Measurements from ENCODE around the gene S100A6. TPM values are rescaled to one million over a fixed set of nuclear protein-coding genes. Genes with fewer than 3 reads are reported as not detected.

S100A6 gene
- total and polyA plus RNA-seq, 2 donors (not counting 1 experiment from before 2014, with no cell fraction given): 110 to 213 TPM

DNA sequence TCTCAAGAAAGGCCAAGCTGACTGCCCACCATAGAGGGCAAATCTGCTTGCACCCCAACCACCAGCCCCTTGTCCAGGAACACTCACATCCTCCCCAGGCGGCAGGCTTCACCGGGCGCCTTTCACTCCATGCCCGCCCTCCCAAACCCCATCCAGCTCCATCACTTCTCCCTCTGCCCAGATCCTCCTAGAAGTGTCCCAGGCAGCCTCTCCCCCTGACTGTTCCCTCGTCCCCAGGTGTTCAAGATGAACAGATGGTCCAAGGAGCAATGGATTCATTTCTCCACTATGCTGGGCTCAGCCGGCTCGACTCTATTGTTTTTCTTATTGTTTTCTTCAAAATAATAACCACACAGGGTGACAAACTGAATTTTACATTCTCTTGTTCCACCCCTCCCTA lies 22.1 kb downstream of the S100A6 start:
- ATAC-seq (ENCODE audit: low read depth) (no peak), DNase-seq (no peak)
- TF ChIP-seq, protein P1, sequence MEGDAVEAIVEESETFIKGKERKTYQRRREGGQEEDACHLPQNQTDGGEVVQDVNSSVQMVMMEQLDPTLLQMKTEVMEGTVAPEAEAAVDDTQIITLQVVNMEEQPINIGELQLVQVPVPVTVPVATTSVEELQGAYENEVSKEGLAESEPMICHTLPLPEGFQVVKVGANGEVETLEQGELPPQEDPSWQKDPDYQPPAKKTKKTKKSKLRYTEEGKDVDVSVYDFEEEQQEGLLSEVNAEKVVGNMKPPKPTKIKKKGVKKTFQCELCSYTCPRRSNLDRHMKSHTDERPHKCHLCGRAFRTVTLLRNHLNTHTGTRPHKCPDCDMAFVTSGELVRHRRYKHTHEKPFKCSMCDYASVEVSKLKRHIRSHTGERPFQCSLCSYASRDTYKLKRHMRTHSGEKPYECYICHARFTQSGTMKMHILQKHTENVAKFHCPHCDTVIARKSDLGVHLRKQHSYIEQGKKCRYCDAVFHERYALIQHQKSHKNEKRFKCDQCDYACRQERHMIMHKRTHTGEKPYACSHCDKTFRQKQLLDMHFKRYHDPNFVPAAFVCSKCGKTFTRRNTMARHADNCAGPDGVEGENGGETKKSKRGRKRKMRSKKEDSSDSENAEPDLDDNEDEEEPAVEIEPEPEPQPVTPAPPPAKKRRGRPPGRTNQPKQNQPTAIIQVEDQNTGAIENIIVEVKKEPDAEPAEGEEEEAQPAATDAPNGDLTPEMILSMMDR (IDR thresholded peaks at IDR 0.05): no peak
- TF ChIP-seq EZH2 (IDR thresholded peaks at IDR 0.05; ENCODE audit: borderline replicate concordance, insufficient read depth, low read depth, low read length, poor library complexity, severe bottlenecking): no peak
- intact Hi-C loops (cut with micrococcal nuclease): loop anchor here (5.0 kb wide), 2 partner anchors 164 to 759 kb away; partner anchors contain the start of genes HAX1 and NPR1
- Histone ChIP-seq H3K27ac (ENCODE audit: low read length in 2 of 2) (no peak overlapping the region), H3K9me3 (ENCODE audit: control extremely low read depth in 1 of 3, control insufficient read depth in 2 of 3, insufficient read depth in 1 of 3, low read length in 2 of 3) (no peaks in the 10 kb centered on the region), H3K4me3 (ENCODE audit: control extremely low read depth in 1 of 5, extremely low read depth in 1 of 5, insufficient read depth in 1 of 5, low read depth in 2 of 5, low read length in 4 of 5) (no peak overlapping the region), H3K27me3 (replicated peaks in 1 of 4; ENCODE audit: control extremely low read depth in 1 of 4, control insufficient read depth in 3 of 4, insufficient read depth in 4 of 4, low read length in 3 of 4) (no peaks in the 10 kb centered on the region), H4K20me1 (ENCODE audit: control insufficient read depth, insufficient read depth, low read length, poor library complexity, severe bottlenecking) (no peaks in the 10 kb centered on the region), H3K9ac (ENCODE audit: low read length) (no peak overlapping the region), H3K36me3 (replicated peaks in 1 of 2; ENCODE audit: control extremely low read depth in 1 of 2, control insufficient read depth in 1 of 2, extremely low read depth in 1 of 2, insufficient read depth in 2 of 2, low read length in 1 of 2) (no peaks in the 10 kb centered on the region), H3K4me2 (replicated peaks; ENCODE audit: low read depth, low read length, poor library complexity, severe bottlenecking) (no peak overlapping the region), H3K4me1 (ENCODE audit: control insufficient read depth in 2 of 2, insufficient read depth in 2 of 2, low read length in 2 of 2) (no peaks in the 10 kb centered on the region), H3K79me2 (ENCODE audit: control insufficient read depth, insufficient read depth, low read length) (no peaks in the 10 kb centered on the region), H2AFZ (ENCODE audit: insufficient read depth, low read depth, low read length, poor library complexity, severe bottlenecking) (no peak overlapping the region)
- CTCF ChIA-PET: interaction anchor here (0.8 to 11.1 kb wide), 3 partner anchors 8 to 57 kb away, joined by 3 to 227 read pairs (median 3); no protein-coding TSS in a partner anchor
- 93% methylated on average over 7 of the region's 7 CpGs for WGBS (ENCODE audit: insufficient coverage)
- H3K4me3 Mint-ChIP-seq: no peak overlapping the region
- POLR2A ChIA-PET: interaction anchor here (0.6 kb wide), 1 partner anchor 12 kb away, joined by 6 read pairs; no protein-coding TSS in a partner anchor
- H3K27me3 Mint-ChIP-seq: peaks cover 7% of the 10 kb centered on the region
- no peaks in the 10 kb centered on the region for H3K4me1 Mint-ChIP-seq
- H3K27ac Mint-ChIP-seq: no peak overlapping the region
- H3K9me3 Mint-ChIP-seq (ENCODE audit: insufficient read depth): no peaks in the 10 kb centered on the region

DNA sequence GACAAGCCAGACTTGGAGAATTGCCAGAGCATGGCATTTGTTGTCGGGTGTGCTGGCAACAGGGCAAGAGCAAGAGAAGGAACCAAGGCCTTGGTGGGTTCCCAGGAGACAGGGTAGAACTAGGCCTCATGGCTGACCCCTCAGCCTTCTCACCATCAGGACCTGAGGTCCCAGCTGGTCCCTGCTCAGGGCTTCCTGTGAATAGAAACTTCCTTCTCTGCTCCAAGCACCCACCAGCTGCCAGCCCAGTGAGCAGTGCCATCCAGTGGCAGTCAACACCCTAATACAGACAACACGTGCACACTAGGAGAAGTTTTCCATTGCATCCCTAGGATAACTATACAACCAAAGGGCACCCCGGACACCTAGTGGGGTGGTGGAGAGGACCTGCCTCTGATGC lies 22.8 kb downstream of the S100A6 start:
- H3K27me3 Mint-ChIP-seq: peaks cover 7% of the 10 kb centered on the region
- H3K9me3 ChIP-seq (ENCODE audit: control extremely low read depth in 1 of 3, control insufficient read depth in 2 of 3, insufficient read depth in 1 of 3, low read length in 2 of 3): no peaks in the 10 kb centered on the region
- H3K79me2 ChIP-seq (ENCODE audit: control insufficient read depth, insufficient read depth, low read length): no peaks in the 10 kb centered on the region
- no peaks in the 10 kb centered on the region for H3K4me1 ChIP-seq (ENCODE audit: control insufficient read depth in 2 of 2, insufficient read depth in 2 of 2, low read length in 2 of 2)
- no peaks in the 10 kb centered on the region for H3K4me1 Mint-ChIP-seq
- H3K9me3 Mint-ChIP-seq (ENCODE audit: insufficient read depth): no peaks in the 10 kb centered on the region
- H3K9ac ChIP-seq (ENCODE audit: low read length): no peak overlapping the region
- no peak overlapping the region for H3K27ac ChIP-seq (ENCODE audit: low read length in 2 of 2)
- no peaks in the 10 kb centered on the region for H3K36me3 ChIP-seq (replicated peaks in 1 of 2; ENCODE audit: control extremely low read depth in 1 of 2, control insufficient read depth in 1 of 2, extremely low read depth in 1 of 2, insufficient read depth in 2 of 2, low read length in 1 of 2)
- ATAC-seq (ENCODE audit: low read depth): no peak
- no peaks in the 10 kb centered on the region for H3K27me3 ChIP-seq (replicated peaks in 1 of 4; ENCODE audit: control extremely low read depth in 1 of 4, control insufficient read depth in 3 of 4, insufficient read depth in 4 of 4, low read length in 3 of 4)
- H3K27ac Mint-ChIP-seq: no peak overlapping the region
- DNase-seq: no peak
- H3K4me2 ChIP-seq (replicated peaks; ENCODE audit: low read depth, low read length, poor library complexity, severe bottlenecking): no peak overlapping the region
- no peaks in the 10 kb centered on the region for H4K20me1 ChIP-seq (ENCODE audit: control insufficient read depth, insufficient read depth, low read length, poor library complexity, severe bottlenecking)
- no peak overlapping the region for H2AFZ ChIP-seq (ENCODE audit: insufficient read depth, low read depth, low read length, poor library complexity, severe bottlenecking)
- ChIA-PET POLR2A (no interaction called here), CTCF (interaction anchor here (0.8 to 11.1 kb wide), 4 partner anchors 8 to 57 kb away, joined by 3 to 227 read pairs (median 20); partner anchors contain the start of gene S100A2)
- H3K4me3 ChIP-seq (ENCODE audit: control extremely low read depth in 1 of 5, extremely low read depth in 1 of 5, insufficient read depth in 1 of 5, low read depth in 2 of 5, low read length in 4 of 5): no peak overlapping the region
- 75% methylated on average over 1 of the region's 3 CpGs for WGBS (ENCODE audit: insufficient coverage)
- TF ChIP-seq EZH2 (IDR thresholded peaks at IDR 0.05; ENCODE audit: borderline replicate concordance, insufficient read depth, low read depth, low read length, poor library complexity, severe bottlenecking): no peak
- TF ChIP-seq, protein P1 (IDR thresholded peaks at IDR 0.05): no peak
- intact Hi-C loops (cut with micrococcal nuclease): loop anchor here (5.0 kb wide), 2 partner anchors 164 to 759 kb away; partner anchors contain the start of genes HAX1 and NPR1
- no peak overlapping the region for H3K4me3 Mint-ChIP-seq
